ENCODE measurements around the gene PEAR1. TPM values are rescaled to one million over a fixed set of nuclear protein-coding genes. Genes with fewer than 3 reads are reported as not detected.

Gene PEAR1
- total RNA-seq, 1 donor, result 1.7 TPM

GRCh38 chr1:156957634-156958033 is 64.1 kb downstream of the PEAR1 start:
- H3K4me3 ChIP-seq (ENCODE audit: low read length), result no peak overlapping the region
- peaks cover 12% of the 10 kb centered on the region for H3K4me1 ChIP-seq (ENCODE audit: insufficient read depth, low read length)
- no peaks in the 10 kb centered on the region for H3K27me3 ChIP-seq (ENCODE audit: insufficient read depth, low read length)
- H3K9me3 ChIP-seq (ENCODE audit: low read depth, low read length), result no peaks in the 10 kb centered on the region

- H3K4me3 ChIP-seq (ENCODE audit: low read length), result no peak overlapping the region
- H3K9me3 ChIP-seq (ENCODE audit: low read depth, low read length), result no peaks in the 10 kb centered on the region
- H3K27me3 ChIP-seq (ENCODE audit: insufficient read depth, low read length), result no peaks in the 10 kb centered on the region
Measured at GRCh38 chr1:156958247-156958714, 64.8 kb downstream of the PEAR1 start.

GRCh38 chr1:156959414-156959813 is 65.9 kb downstream of the PEAR1 start:
- H3K4me1 ChIP-seq (ENCODE audit: insufficient read depth, low read length), result peaks cover 30% of the 10 kb centered on the region
- no peaks in the 10 kb centered on the region for H3K9me3 ChIP-seq (ENCODE audit: low read depth, low read length)
- no peak overlapping the region for H3K4me3 ChIP-seq (ENCODE audit: low read length)
- H3K27me3 ChIP-seq (ENCODE audit: insufficient read depth, low read length), result no peaks in the 10 kb centered on the region

More at GRCh38 chr1:156958247-156958714, 64.8 kb downstream of the PEAR1 start:
- peaks cover 18% of the 10 kb centered on the region for H3K4me1 ChIP-seq (ENCODE audit: insufficient read depth, low read length)

- peaks cover 32% of the 10 kb centered on the region for H3K4me1 ChIP-seq (ENCODE audit: insufficient read depth, low read length)
- H3K4me3 ChIP-seq (ENCODE audit: low read length), result no peak overlapping the region
Measured at GRCh38 chr1:156959925-156960324, 66.4 kb downstream of the PEAR1 start.

GRCh38 chr1:156961709-156962108 is 68.2 kb downstream of the PEAR1 start:
- H3K4me3 ChIP-seq (ENCODE audit: low read length), result no peak overlapping the region
- peaks cover 32% of the 10 kb centered on the region for H3K4me1 ChIP-seq (ENCODE audit: insufficient read depth, low read length)
- no peaks in the 10 kb centered on the region for H3K27me3 ChIP-seq (ENCODE audit: insufficient read depth, low read length)
- H3K9me3 ChIP-seq (ENCODE audit: low read depth, low read length), result no peaks in the 10 kb centered on the region

More at GRCh38 chr1:156959925-156960324, 66.4 kb downstream of the PEAR1 start:
- Histone ChIP-seq H3K27me3 (ENCODE audit: insufficient read depth, low read length) (no peaks in the 10 kb centered on the region), H3K9me3 (ENCODE audit: low read depth, low read length) (no peaks in the 10 kb centered on the region)

GRCh38 chr1:156963621-156964020 is 70.1 kb downstream of the PEAR1 start:
- Histone ChIP-seq H3K9me3 (ENCODE audit: low read depth, low read length) (no peaks in the 10 kb centered on the region), H3K4me3 (ENCODE audit: low read length) (peak overlapping the region; percentile 32), H3K27me3 (ENCODE audit: insufficient read depth, low read length) (no peaks in the 10 kb centered on the region), H3K4me1 (ENCODE audit: insufficient read depth, low read length) (peaks cover 32% of the 10 kb centered on the region)

GRCh38 chr1:156964441-156964840 is 70.9 kb downstream of the PEAR1 start:
- no peaks in the 10 kb centered on the region for H3K9me3 ChIP-seq (ENCODE audit: low read depth, low read length)
- peaks cover 32% of the 10 kb centered on the region for H3K4me1 ChIP-seq (ENCODE audit: insufficient read depth, low read length)
- H3K27me3 ChIP-seq (ENCODE audit: insufficient read depth, low read length), result no peaks in the 10 kb centered on the region
- no peak overlapping the region for H3K4me3 ChIP-seq (ENCODE audit: low read length)

Other genes with a start within 250 kb of the PEAR1 start
- not detected for gene NES, start 216.3 kb upstream of the PEAR1 start, total RNA-seq
- gene CRABP2, start 188.1 kb upstream of the PEAR1 start, total RNA-seq, result 0.42 TPM
- 5.0 TPM for gene METTL25B, start 165.2 kb upstream of the PEAR1 start, total RNA-seq
- gene ISG20L2, start 165.0 kb upstream of the PEAR1 start, total RNA-seq, result 36.0 TPM
- gene MRPL24, start 152.6 kb upstream of the PEAR1 start, total RNA-seq, result 3.9 TPM
- gene HDGF, start 142.0 kb upstream of the PEAR1 start, total RNA-seq, result 98.9 TPM
- gene PRCC, start 126.2 kb upstream of the PEAR1 start, total RNA-seq, result 19.6 TPM
- gene SH2D2A, start 76.9 kb upstream of the PEAR1 start, total RNA-seq, result 19.1 TPM
- not detected for gene INSRR, start 34.6 kb upstream of the PEAR1 start, total RNA-seq
- 0.31 TPM for gene NTRK1, start 32.9 kb upstream of the PEAR1 start, total RNA-seq
- gene LRRC71, start 26.9 kb downstream of the PEAR1 start, total RNA-seq, result not detected
- gene ARHGEF11, start 152.0 kb downstream of the PEAR1 start, total RNA-seq, result 18.3 TPM
- gene ETV3L, start 206.1 kb downstream of the PEAR1 start, total RNA-seq, result 0.10 TPM
- gene ETV3, start 244.7 kb downstream of the PEAR1 start, total RNA-seq, result 101 TPM

All from mononuclear cell (primary cell).